HepG2 (cell line): ENCODE data around the gene CRYM. TPM values are rescaled to one million over a fixed set of nuclear protein-coding genes. Genes with fewer than 3 reads are reported as not detected.

Experiments
- ARHGAP35 ChIP-seq: sonication (generic); formaldehyde crosslinking; IDR thresholded peaks from 2 replicates; pipeline ENCODE4 v1.9.0; 2022; ENCODE audit warnings: mild to moderate bottlenecking, inconsistent platforms, moderate library complexity, missing genetic modification reagents, borderline replicate concordance
- FOXC1 ChIP-seq: sonication (generic); formaldehyde crosslinking; IDR thresholded peaks from 2 replicates; pipeline ENCODE4 v1.8.0; 2022; ENCODE audit warnings: mild to moderate bottlenecking, missing genetic modification reagents, borderline replicate concordance
- FOXK1 ChIP-seq: sonication (generic); formaldehyde crosslinking; IDR thresholded peaks from 2 replicates; pipeline ENCODE4 v1.4.0; 2020; ENCODE audit warnings: low read depth, missing genetic modification reagents, borderline replicate concordance
- GZF1 ChIP-seq: sonication (generic); formaldehyde crosslinking; IDR thresholded peaks from 2 replicates; pipeline ENCODE4 v1.5.1; 2020; ENCODE audit warnings: mild to moderate bottlenecking, missing genetic modification reagents
- RARG ChIP-seq: sonication (generic); formaldehyde crosslinking; IDR thresholded peaks from 2 replicates; pipeline ENCODE4 v1.4.0; 2020; ENCODE audit warnings: low read depth, mild to moderate bottlenecking, missing genetic modification reagents
- SKI ChIP-seq: fragments of 450-650 bp; IDR thresholded peaks from one replicate; pipeline ENCODE4 v1.6.1; 2018; ENCODE audit warnings: mild to moderate bottlenecking; ENCODE audit not compliant: partially characterized antibody
- THRA ChIP-seq: sonication (generic); formaldehyde crosslinking; IDR thresholded peaks from 2 replicates; pipeline ENCODE4 v1.4.0; 2020; ENCODE audit warnings: missing genetic modification reagents, borderline replicate concordance
- ZHX1 ChIP-seq: sonication (generic); formaldehyde crosslinking; IDR thresholded peaks from 2 replicates; pipeline ENCODE4 v1.8.1; 2022; ENCODE audit warnings: low read depth, mild to moderate bottlenecking, missing genetic modification reagents
- ZNF230 ChIP-seq: sonication (generic); formaldehyde crosslinking; IDR thresholded peaks from 2 replicates; pipeline ENCODE4 v1.4.0; 2020; ENCODE audit warnings: mild to moderate bottlenecking, missing genetic modification reagents
- ZNF264 ChIP-seq: sonication (generic); formaldehyde crosslinking; IDR thresholded peaks from 2 replicates; pipeline ENCODE4 v1.4.0; 2020; ENCODE audit warnings: missing genetic modification reagents
- ZNF354B ChIP-seq: sonication (generic); formaldehyde crosslinking; IDR thresholded peaks from 2 replicates; pipeline ENCODE4 v1.8.0; 2022; ENCODE audit warnings: mild to moderate bottlenecking, missing genetic modification reagents
- ZNF567 ChIP-seq: sonication (generic); formaldehyde crosslinking; IDR thresholded peaks from 2 replicates; pipeline ENCODE4 v1.8.1; 2023; ENCODE audit warnings: mild to moderate bottlenecking, missing genetic modification reagents, borderline replicate concordance
- ZNF691 ChIP-seq: sonication (generic); formaldehyde crosslinking; IDR thresholded peaks from 2 replicates; pipeline ENCODE4 v1.4.0; 2020; ENCODE audit warnings: missing genetic modification reagents, low read depth, mild to moderate bottlenecking, borderline replicate concordance
- ZNF883 ChIP-seq: sonication (generic); formaldehyde crosslinking; IDR thresholded peaks from 2 replicates; pipeline ENCODE4 v1.5.1; 2020; ENCODE audit warnings: mild to moderate bottlenecking, missing genetic modification reagents; ENCODE audit errors: not compliant biosample characterization
- polyA plus RNA-seq, 8 experiments: library from polyadenylated mRNA; depleted of rRNA in 3 of 8; stranded (reverse) in 7 of 8; unstranded in 1 of 8; fragments of >200 nt; fragmentation: Illumina TruSeq in 4 of 8; extraction: Trizol in 4 of 8; gene quantifications; 2 replicates each; pipeline versions ENCODE4 v1.2.1 to v1.2.3, GENCODE V29; 2011 to 2016; ENCODE audit warnings: low read depth in 4 of 8, missing spikeins in 1 of 8, mixed read lengths in 1 of 8; ENCODE audit not compliant: insufficient read depth in 1 of 8
- total RNA-seq, 5 experiments: library from RNA; depleted of rRNA; stranded (reverse); fragments of >200 nt; fragmentation: Illumina TruSeq; extraction: Trizol; gene quantifications; 2 replicates each; pipeline ENCODE4 v1.2.3, GENCODE V29; 2016; ENCODE audit warnings: low read depth in 1 of 5
- TF ChIP-seq, protein P1 (sequence below): sonication (generic); formaldehyde crosslinking; IDR thresholded peaks from 2 replicates; pipeline ENCODE4 v1.5.0; 2020; ENCODE audit warnings: missing genetic modification reagents, mild to moderate bottlenecking, borderline replicate concordance
- TF ChIP-seq, protein P2 (sequence below): sonication (generic); IDR thresholded peaks from 2 replicates; pipeline ENCODE4 v1.6.1; 2016; ENCODE audit warnings: low read depth, borderline replicate concordance
- TF ChIP-seq, protein P3 (sequence below): sonication (generic); formaldehyde crosslinking; IDR thresholded peaks from 2 replicates; pipeline ENCODE4 v1.8.1; 2023; ENCODE audit warnings: mild to moderate bottlenecking, moderate library complexity, missing genetic modification reagents

Gene CRYM
- total and polyA plus RNA-seq, 2 of the 13 experiments (the other 11 are each of a cell fraction or from before 2014, with no cell fraction given) = 1.9 to 2.2 TPM

DNA sequence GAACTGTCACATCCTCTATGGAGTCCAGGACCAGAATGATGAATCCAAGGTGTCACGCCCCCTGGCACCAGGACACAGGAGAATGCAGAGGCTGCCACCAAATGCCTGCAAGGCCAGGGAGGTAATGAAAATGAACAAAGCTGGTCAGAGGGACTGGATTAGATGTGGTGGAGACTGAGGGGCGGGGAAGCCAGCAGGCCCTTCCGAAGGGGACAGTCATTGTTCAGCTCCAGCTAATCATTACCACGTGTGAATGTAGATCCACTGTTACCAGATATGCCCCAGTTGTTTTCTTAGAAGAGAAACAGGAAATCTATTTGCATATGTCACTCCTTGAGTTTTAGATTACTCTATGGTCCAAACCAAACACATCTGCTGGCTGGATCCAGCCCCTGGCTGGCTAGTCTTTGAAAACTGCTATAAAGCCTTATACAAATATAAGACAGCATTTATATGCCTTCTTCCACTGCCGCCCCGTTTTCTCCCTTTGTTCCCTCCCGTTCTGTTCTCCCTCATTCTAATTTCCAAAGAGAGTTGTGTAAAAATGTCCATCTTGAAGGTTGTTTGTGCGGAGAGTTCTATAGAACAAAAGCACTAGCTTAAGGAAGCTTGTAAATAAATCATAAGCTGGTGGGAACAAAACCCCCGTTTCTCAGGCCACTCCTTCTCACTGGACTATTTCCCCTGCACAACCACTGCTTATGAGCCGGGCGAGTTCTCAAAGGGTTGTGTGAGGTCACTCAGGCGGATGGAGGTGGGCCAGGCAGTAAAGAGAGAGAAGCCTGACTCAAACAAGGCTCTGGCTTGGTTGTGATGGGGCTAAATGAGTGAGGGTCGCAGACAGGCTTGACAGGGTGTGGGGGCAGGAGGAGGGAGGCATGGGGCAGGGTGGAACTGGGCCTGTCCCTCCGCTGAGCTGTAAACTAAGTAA, 14.2 kb downstream of the CRYM start (continued):
- TF ChIP-seq FOXC1 (CRISPR knock-in tag) (no peak), ZNF567 (CRISPR knock-in tag) (no peak), ZHX1 (CRISPR knock-in tag) (no peak), ZNF883 (peak; percentile 15), ZNF691 (no peak), FOXK1 (CRISPR knock-in tag) (peak; percentile 40; the same call in 1 of the 2 replicates), ZNF230 (0 out of 2 replicates have a peak, but pooled peaks have one; percentile 12), RARG (no peak), SKI (peak; percentile 29), ZNF354B (CRISPR knock-in tag) (no peak), GZF1 (no peak), ZNF264 (CRISPR knock-in tag) (no peak), THRA (CRISPR knock-in tag) (peak; percentile 96), ARHGAP35 (CRISPR knock-in tag) (no peak)
- TF ChIP-seq, protein P1, sequence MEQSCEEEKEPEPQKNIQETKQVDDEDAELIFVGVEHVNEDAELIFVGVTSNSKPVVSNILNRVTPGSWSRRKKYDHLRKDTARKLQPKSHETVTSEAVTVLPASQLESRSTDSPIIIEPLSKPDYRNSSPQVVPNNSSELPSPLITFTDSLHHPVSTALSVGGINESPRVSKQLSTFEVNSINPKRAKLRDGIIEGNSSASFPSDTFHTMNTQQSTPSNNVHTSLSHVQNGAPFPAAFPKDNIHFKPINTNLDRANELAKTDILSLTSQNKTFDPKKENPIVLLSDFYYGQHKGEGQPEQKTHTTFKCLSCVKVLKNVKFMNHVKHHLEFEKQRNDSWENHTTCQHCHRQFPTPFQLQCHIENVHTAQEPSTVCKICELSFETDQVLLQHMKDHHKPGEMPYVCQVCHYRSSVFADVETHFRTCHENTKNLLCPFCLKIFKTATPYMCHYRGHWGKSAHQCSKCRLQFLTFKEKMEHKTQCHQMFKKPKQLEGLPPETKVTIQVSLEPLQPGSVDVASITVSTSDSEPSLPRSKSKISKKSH (CRISPR knock-in tag) = no peak
- TF ChIP-seq, protein P2, sequence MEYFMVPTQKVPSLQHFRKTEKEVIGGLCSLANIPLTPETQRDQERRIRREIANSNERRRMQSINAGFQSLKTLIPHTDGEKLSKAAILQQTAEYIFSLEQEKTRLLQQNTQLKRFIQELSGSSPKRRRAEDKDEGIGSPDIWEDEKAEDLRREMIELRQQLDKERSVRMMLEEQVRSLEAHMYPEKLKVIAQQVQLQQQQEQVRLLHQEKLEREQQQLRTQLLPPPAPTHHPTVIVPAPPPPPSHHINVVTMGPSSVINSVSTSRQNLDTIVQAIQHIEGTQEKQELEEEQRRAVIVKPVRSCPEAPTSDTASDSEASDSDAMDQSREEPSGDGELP = peak; percentile 45; the same call in 1 of the 2 replicates
- TF ChIP-seq, protein P3, sequence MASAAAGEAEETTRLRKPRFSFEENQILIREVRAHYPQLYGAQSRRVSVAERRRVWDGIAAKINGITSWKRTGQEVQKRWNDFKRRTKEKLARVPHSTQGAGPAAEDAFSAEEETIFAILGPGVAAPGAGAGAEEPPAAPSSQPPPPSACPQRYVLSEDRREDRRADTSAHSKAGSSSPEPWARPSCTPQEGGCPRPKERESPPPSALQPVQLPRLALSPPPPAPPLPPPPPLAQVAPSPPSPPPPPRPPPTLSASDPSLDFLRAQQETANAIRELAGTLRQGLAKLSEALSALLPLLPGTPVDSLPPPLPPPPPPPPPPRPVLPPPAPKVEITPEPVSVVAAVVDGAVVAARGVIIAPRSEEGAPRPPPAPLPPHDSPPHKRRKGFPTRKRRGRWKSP (CRISPR knock-in tag) = no peak
